Umbilical cord (tissue), 2 donors: Measurements from ENCODE around the gene SPPL2C. TPM values are rescaled to one million over a fixed set of nuclear protein-coding genes. Genes with fewer than 3 reads are reported as not detected.

ENCODE experiments used
- DNase-seq: peaks from one replicate; pipeline ENCODE4 v3.0.0-alpha.2; 2015; ENCODE audit warnings: low spot score
- total RNA-seq: library from RNA; depleted of rRNA; stranded (reverse); fragments of >200 nt; gene quantifications from one replicate; pipeline ENCODE4 v1.2.3, GENCODE V29; 2014; ENCODE audit warnings: low replicate concordance; ENCODE audit not compliant: insufficient read depth

SPPL2C gene
- total RNA-seq, 1 donor from 2014 or later, result 3.1 TPM

GRCh38 chr17:45876539-45876938 is 31.9 kb downstream of the SPPL2C start:
- no peak for DNase-seq

GRCh38 chr17:45877467-45877866 is 32.8 kb downstream of the SPPL2C start:
- DNase-seq, result no peak

GRCh38 chr17:45883063-45883462 is 38.4 kb downstream of the SPPL2C start:
- DNase-seq, result no peak

- no peak for DNase-seq
These were observed 42.2 kb downstream of the SPPL2C start for GRCh38 chr17:45886852-45887251.

GRCh38 chr17:45888392-45888791 is 43.7 kb downstream of the SPPL2C start:
- no peak for DNase-seq

GRCh38 chr17:45889579-45889978 is 44.9 kb downstream of the SPPL2C start:
- no peak for DNase-seq

- DNase-seq, result no peak
These were observed 49.0 kb downstream of the SPPL2C start for GRCh38 chr17:45893725-45894021.

- peak; percentile 95 for DNase-seq
These were observed 49.5 kb downstream of the SPPL2C start, which contains the start of gene MAPT for GRCh38 chr17:45894022-45894784. Gene MAPT, plus strand, starts transcription at chr17:45894554. Its CDS starts 67,784 bp downstream, at chr17:45962338.

GRCh38 chr17:45895304-45895968 is 50.8 kb downstream of the SPPL2C start:
- no peak for DNase-seq

- DNase-seq, result no peak
These were observed 51.5 kb downstream of the SPPL2C start for GRCh38 chr17:45895969-45896785.

Other genes with a start within 250 kb of the SPPL2C start
- gene CRHR1, start 60.6 kb upstream of the SPPL2C start, total RNA-seq, result 3.9 TPM
- 1.7 TPM for gene MAPT, start 49.7 kb downstream of the SPPL2C start, total RNA-seq
- gene STH, start 154.4 kb downstream of the SPPL2C start, total RNA-seq, result not detected